Measurements from ENCODE around the gene KLHL2.

Gene KLHL2

DNA sequence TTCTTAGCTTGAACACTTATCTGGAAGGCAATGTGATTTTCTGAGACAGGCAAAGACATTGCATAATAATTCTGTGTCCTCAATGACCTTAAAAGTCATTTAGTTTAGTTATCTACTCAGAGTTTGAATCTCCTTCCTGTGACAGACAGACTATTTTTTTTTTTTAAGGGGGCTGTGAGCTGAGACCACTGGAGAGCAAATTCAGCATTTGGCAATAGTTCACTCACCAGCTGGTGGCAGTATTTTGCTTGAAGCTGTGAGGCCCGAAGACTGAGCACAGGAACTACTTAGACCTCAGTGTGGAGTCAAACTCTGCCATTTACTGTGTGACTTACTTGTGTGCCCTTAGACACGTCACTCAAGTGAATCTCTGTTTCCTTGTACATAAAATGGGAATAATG lies 148.5 kb downstream of the KLHL2 start:
- H4K20me1 ChIP-seq, result no peaks in the 10 kb centered on the region
- H3K9ac ChIP-seq, result no peak overlapping the region
- no peak overlapping the region for H3K4me2 ChIP-seq
- no peak overlapping the region for H3K4me3 ChIP-seq
- H3K36me3 ChIP-seq, result no peaks in the 10 kb centered on the region
- peaks cover 8 to 17% (median 10%) of the 10 kb centered on the region in 11 experiments; a peak in 21 of 22 replicates for H3K9me3 ChIP-seq (replicated peaks in 1 of 11)
- TF ChIP-seq Cebpa-rat (IDR thresholded peaks at IDR 0.05), result no peak
- H3K27me3 ChIP-seq, result no peaks in the 10 kb centered on the region
- no peak overlapping the region for H3K27ac ChIP-seq
- H3K4me1 ChIP-seq, result peaks cover 0 to 54% (median 28%) of the 10 kb centered on the region in 10 experiments; a peak in 15 of 20 replicates

DNA sequence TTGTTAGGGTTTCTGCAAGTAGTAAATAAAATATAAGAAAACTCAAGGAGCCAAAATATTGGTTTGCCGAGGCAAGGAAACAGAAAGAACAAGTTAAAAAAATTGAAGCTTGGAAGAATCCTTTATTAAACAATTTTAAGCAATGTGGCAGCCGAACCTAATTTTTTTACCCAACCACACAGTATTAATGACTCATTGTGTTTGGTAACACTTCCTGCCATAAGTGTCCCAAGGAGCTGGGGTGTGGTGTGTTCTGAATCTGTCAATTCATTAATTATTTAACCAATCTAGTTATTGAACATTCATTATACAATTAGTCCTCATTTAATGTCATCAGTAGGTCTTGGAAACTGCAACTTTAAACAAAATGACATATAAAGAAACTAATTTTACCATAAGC lies 152.1 kb downstream of the KLHL2 start:
- peak overlapping the region in 6 of 11 experiments; percentile 0 to 81 (median 64); a peak in 11 of 22 replicates for H3K27ac ChIP-seq
- peaks cover 0 to 1% (median 0%) of the 10 kb centered on the region in 11 experiments; a peak in 4 of 22 replicates for H3K9me3 ChIP-seq (replicated peaks in 1 of 11)
- peak overlapping the region in 3 of 11 experiments; percentile 3 to 57 (median 14); a peak in 4 of 22 replicates for H3K9ac ChIP-seq
- no peaks in the 10 kb centered on the region for H3K36me3 ChIP-seq
- H3K27me3 ChIP-seq, result no peaks in the 10 kb centered on the region
- no peak for TF ChIP-seq Cebpa-rat (IDR thresholded peaks at IDR 0.05)
- peak overlapping the region in 8 of 11 experiments; percentile 5 to 84 (median 66); a peak in 13 of 22 replicates for H3K4me2 ChIP-seq
- no peaks in the 10 kb centered on the region for H4K20me1 ChIP-seq
- peaks cover 0 to 67% (median 20%) of the 10 kb centered on the region in 10 experiments; a peak in 14 of 20 replicates for H3K4me1 ChIP-seq
- H3K4me3 ChIP-seq, result no peak overlapping the region

GRCh38 chr4:165360041-165360695 lies 152.8 kb downstream of the KLHL2 start:
- H4K20me1 ChIP-seq, result no peaks in the 10 kb centered on the region
- H3K4me3 ChIP-seq, result no peak overlapping the region
- no peaks in the 10 kb centered on the region for H3K27me3 ChIP-seq
- no peaks in the 10 kb centered on the region for H3K36me3 ChIP-seq
- H3K9ac ChIP-seq, result peak overlapping the region in 1 of 11 experiments; percentile 40; a peak in 2 of 22 replicates
- peaks cover 0 to 74% (median 20%) of the 10 kb centered on the region in 10 experiments; a peak in 14 of 20 replicates for H3K4me1 ChIP-seq
- H3K9me3 ChIP-seq (replicated peaks in 1 of 11), result no peaks in the 10 kb centered on the region
- peak overlapping the region in 8 of 11 experiments; percentile 21 to 84 (median 67); a peak in 15 of 22 replicates for H3K4me2 ChIP-seq
- peak overlapping the region in 7 of 11 experiments; percentile 14 to 81 (median 59); a peak in 12 of 22 replicates for H3K27ac ChIP-seq
- no peak for TF ChIP-seq Cebpa-rat (IDR thresholded peaks at IDR 0.05)

DNA sequence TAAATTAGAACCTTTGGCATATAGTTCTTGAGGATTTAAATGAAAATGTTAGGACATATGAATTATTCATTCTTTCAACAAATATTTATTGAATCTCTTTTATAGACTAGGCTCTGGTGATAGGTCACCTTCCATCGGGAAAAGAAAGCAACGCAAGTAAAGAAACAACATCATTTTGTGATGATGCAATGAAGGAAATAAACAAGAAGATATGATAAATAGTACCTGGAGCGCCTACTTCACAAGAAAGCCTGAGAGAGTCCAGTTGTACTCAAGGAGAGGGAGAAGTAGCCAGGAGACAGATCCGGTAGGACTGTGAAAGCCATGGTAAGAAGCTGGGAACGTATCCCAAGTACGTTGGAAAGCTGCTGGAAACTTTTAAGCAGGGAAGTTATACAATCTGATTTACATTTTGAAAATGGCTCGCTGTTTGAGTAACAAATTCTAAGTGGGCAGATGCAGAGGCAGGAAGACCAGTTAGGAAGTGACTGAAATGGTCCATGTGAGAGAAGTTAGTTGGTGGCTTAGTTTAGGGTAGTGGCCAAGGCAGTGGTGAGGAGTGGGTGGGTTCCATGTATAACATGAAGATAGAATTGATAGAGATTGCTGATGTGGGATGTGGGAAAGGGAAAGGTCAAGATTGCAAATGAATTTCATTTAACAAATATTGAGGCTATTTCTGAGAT lies 153.8 kb downstream of the KLHL2 start:
- peak overlapping the region in 5 of 11 experiments; percentile 2 to 84 (median 73); a peak in 8 of 22 replicates for H3K4me2 ChIP-seq
- no peak for TF ChIP-seq Cebpa-rat (IDR thresholded peaks at IDR 0.05)
- no peak overlapping the region for H3K9ac ChIP-seq
- H3K36me3 ChIP-seq, result no peaks in the 10 kb centered on the region
- no peaks in the 10 kb centered on the region for H4K20me1 ChIP-seq
- H3K27ac ChIP-seq, result peak overlapping the region in 2 of 11 experiments; percentile 68 to 81; a peak in 2 of 22 replicates
- no peak overlapping the region for H3K4me3 ChIP-seq
- peaks cover 0 to 84% (median 20%) of the 10 kb centered on the region in 10 experiments; a peak in 14 of 20 replicates for H3K4me1 ChIP-seq
- H3K27me3 ChIP-seq, result no peaks in the 10 kb centered on the region
- no peaks in the 10 kb centered on the region for H3K9me3 ChIP-seq (replicated peaks in 1 of 11)

GRCh38 chr4:165361810-165362209 lies 154.4 kb downstream of the KLHL2 start:
- Histone ChIP-seq H3K4me1 (peaks cover 0 to 81% (median 20%) of the 10 kb centered on the region in 10 experiments; a peak in 14 of 20 replicates), H3K36me3 (no peaks in the 10 kb centered on the region), H3K4me2 (peak overlapping the region in 3 of 11 experiments; percentile 9 to 84 (median 82); a peak in 4 of 22 replicates), H3K9ac (no peak overlapping the region), H4K20me1 (no peaks in the 10 kb centered on the region), H3K9me3 (replicated peaks in 1 of 11) (no peaks in the 10 kb centered on the region), H3K4me3 (no peak overlapping the region), H3K27ac (peak overlapping the region in 1 of 11 experiments; percentile 81; a peak in 1 of 22 replicates), H3K27me3 (no peaks in the 10 kb centered on the region)
- no peak for TF ChIP-seq Cebpa-rat (IDR thresholded peaks at IDR 0.05)

DNA sequence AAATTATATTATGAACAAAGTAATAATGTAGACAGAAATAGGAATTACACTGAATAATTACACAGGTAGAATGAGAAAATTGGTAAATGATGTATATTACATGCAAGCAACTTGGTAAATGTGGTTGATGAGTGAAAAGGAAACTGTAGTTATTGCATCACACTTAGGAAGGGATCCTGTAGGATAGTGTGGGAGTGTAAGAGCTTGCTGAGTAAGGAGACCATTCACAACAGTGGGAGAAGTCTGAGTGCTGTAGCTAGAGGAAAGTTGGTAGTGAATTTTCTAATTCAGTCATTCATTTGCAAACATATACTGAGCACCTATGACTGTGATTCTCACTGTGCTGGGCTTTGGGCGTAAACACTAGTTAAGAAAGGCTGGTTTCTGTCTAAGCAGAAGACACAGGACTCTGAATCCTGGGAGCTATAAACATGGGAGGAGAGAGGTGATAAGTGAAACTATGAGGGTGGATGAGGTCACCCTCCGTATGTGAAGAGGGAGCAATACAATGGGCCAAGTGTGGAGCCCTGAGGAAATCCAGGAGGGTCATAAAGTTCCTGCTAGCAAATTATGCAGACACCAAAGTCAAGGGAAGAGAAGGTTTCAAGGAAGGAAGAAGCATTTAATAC lies 157.2 kb downstream of the KLHL2 start:
- TF ChIP-seq Cebpa-rat (IDR thresholded peaks at IDR 0.05), result no peak
- Histone ChIP-seq H3K27me3 (no peaks in the 10 kb centered on the region), H3K4me1 (peaks cover 0 to 57% (median 9%) of the 10 kb centered on the region in 10 experiments; a peak in 14 of 20 replicates), H3K27ac (no peak overlapping the region), H3K4me2 (peak overlapping the region in 4 of 11 experiments; percentile 15 to 73 (median 32); a peak in 7 of 22 replicates), H3K9me3 (replicated peaks in 1 of 11) (no peaks in the 10 kb centered on the region), H3K9ac (no peak overlapping the region), H4K20me1 (no peaks in the 10 kb centered on the region), H3K4me3 (no peak overlapping the region), H3K36me3 (no peaks in the 10 kb centered on the region)

DNA sequence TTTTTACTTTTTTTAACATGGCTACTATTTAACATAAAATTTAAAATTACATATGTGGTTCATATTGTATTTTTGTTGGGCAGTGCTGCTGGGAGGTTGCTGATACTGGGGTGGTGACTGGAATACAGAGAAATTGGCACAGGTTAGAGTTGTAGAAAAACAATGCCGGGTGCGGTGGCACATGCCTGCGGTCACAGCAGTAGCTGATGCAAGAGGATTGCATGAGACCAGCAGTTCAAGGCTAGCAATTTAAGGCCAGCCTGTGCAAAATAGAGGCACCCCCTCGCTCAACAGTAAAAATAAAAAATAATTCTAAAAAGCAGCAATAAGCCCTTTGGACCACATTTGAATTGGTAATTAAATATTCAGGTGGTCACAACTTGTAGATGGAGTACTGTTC lies 159.7 kb downstream of the KLHL2 start:
- H3K27me3 ChIP-seq, result no peaks in the 10 kb centered on the region
- no peak for TF ChIP-seq Cebpa-rat (IDR thresholded peaks at IDR 0.05)

GRCh38 chr4:165368114-165368513 lies 160.8 kb downstream of the KLHL2 start:
- H4K20me1 ChIP-seq, result no peaks in the 10 kb centered on the region
- no peaks in the 10 kb centered on the region for H3K36me3 ChIP-seq

More for the DNA sequence above, 159.7 kb downstream of the KLHL2 start:
- no peaks in the 10 kb centered on the region for H4K20me1 ChIP-seq
- H3K4me3 ChIP-seq, result no peak overlapping the region
- H3K4me2 ChIP-seq, result no peak overlapping the region
- no peak overlapping the region for H3K27ac ChIP-seq
- H3K9me3 ChIP-seq (replicated peaks in 1 of 11), result no peaks in the 10 kb centered on the region
- H3K4me1 ChIP-seq, result peaks cover 0 to 33% (median 0%) of the 10 kb centered on the region in 10 experiments; a peak in 6 of 20 replicates
- H3K36me3 ChIP-seq, result no peaks in the 10 kb centered on the region
- H3K9ac ChIP-seq, result no peak overlapping the region

GRCh38 chr4:165368567-165368966 lies 161.2 kb downstream of the KLHL2 start:
- no peak overlapping the region for H3K27ac ChIP-seq
- TF ChIP-seq Cebpa-rat (IDR thresholded peaks at IDR 0.05), result no peak
- no peak overlapping the region for H3K4me3 ChIP-seq
- H3K4me1 ChIP-seq, result peaks cover 0 to 26% (median 0%) of the 10 kb centered on the region in 10 experiments; a peak in 6 of 20 replicates
- H3K9me3 ChIP-seq (replicated peaks in 1 of 11), result no peaks in the 10 kb centered on the region
- no peaks in the 10 kb centered on the region for H3K36me3 ChIP-seq
- no peaks in the 10 kb centered on the region for H3K27me3 ChIP-seq
- no peak overlapping the region for H3K9ac ChIP-seq
- no peaks in the 10 kb centered on the region for H4K20me1 ChIP-seq
- no peak overlapping the region for H3K4me2 ChIP-seq

More at GRCh38 chr4:165368114-165368513, 160.8 kb downstream of the KLHL2 start:
- Histone ChIP-seq H3K4me3 (no peak overlapping the region), H3K4me2 (no peak overlapping the region), H3K9me3 (replicated peaks in 1 of 11) (no peaks in the 10 kb centered on the region), H3K4me1 (peaks cover 0 to 26% (median 0%) of the 10 kb centered on the region in 10 experiments; a peak in 6 of 20 replicates), H3K27ac (no peak overlapping the region), H3K27me3 (no peaks in the 10 kb centered on the region), H3K9ac (no peak overlapping the region)
- no peak for TF ChIP-seq Cebpa-rat (IDR thresholded peaks at IDR 0.05)

Data from BLaER1 treated with 17β-estradiol and CSF1 and Interleukin-3, amounts not matched to agents 10 nM and 100 nM (cell line).